Astrocyte (in vitro differentiated cells and primary cell): ENCODE data around the gene VCL.

Experiments
- EZH2 ChIP-seq: IDR thresholded peaks from 2 replicates; pipeline ENCODE4 v1.6.1; 2012; ENCODE audit warnings: mild to moderate bottlenecking, low read length, inconsistent platforms; ENCODE audit not compliant: insufficient read depth
- TF ChIP-seq, protein P1 (sequence below): IDR thresholded peaks from 2 replicates; pipeline ENCODE4 v1.5.1; 2011; ENCODE audit warnings: low read depth, mild to moderate bottlenecking, inconsistent platforms, low read length, moderate library complexity; ENCODE audit not compliant: insufficient read depth

DNA sequence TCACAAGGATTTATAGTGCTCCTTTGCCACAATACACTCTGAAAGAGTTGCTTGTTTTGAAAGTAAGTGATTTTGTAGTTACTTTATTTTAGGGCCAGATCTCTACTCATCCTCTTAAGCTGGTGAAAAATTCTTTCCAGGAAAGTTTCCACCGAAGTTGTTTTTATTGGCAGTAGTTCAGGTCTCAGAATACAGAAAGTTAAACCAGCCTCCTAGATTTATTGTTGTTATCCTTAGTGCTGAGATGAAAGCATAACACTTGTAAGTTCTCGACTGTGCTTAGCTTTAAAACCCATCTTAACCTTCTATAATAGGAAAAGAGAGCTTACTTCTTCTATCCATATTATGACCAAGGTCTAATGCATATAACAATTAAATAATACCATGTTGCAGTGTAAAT lies 147.2 kb downstream of the VCL start:
- TF ChIP-seq, protein P1, sequence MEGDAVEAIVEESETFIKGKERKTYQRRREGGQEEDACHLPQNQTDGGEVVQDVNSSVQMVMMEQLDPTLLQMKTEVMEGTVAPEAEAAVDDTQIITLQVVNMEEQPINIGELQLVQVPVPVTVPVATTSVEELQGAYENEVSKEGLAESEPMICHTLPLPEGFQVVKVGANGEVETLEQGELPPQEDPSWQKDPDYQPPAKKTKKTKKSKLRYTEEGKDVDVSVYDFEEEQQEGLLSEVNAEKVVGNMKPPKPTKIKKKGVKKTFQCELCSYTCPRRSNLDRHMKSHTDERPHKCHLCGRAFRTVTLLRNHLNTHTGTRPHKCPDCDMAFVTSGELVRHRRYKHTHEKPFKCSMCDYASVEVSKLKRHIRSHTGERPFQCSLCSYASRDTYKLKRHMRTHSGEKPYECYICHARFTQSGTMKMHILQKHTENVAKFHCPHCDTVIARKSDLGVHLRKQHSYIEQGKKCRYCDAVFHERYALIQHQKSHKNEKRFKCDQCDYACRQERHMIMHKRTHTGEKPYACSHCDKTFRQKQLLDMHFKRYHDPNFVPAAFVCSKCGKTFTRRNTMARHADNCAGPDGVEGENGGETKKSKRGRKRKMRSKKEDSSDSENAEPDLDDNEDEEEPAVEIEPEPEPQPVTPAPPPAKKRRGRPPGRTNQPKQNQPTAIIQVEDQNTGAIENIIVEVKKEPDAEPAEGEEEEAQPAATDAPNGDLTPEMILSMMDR: no peak
- no peak for TF ChIP-seq EZH2
